Caco-2 (cell line): ENCODE results near the gene HOXB13. TPM values are rescaled to one million over a fixed set of nuclear protein-coding genes. Genes with fewer than 3 reads are reported as not detected.

ENCODE experiments used
- BruUV-seq: library from RNA; stranded (reverse); fragments of 400-500 nt; replicated peaks from 2 replicates; lab custom pipeline; 2021; lab: Mats Ljungman, UMichigan
- CTCF ChIA-PET: fragments of 300-600 bp; sonication (Branson Sonifier 250); formaldehyde crosslinking; loops from one replicate; lab custom pipeline; 2022; ENCODE audit warnings: antibody characterized with exemption; lab: Charles Lee
- POLR2A ChIA-PET: fragments of 300-600 bp; sonication (Branson Sonifier 250); formaldehyde crosslinking; loops from one replicate; lab custom pipeline; 2022; ENCODE audit warnings: antibody characterized with exemption; lab: Charles Lee
- DNase-seq, 2 experiments: peaks; one replicate each; pipeline versions ENCODE4 v3.0.0 to v3.0.0-alpha.2; 2020 to 2022
- H3K27me3 ChIP-seq: replicated peaks from 2 replicates; pipeline ENCODE4 v1.6.0; 2011; ENCODE audit warnings: low read length; ENCODE audit not compliant: control insufficient read depth, insufficient read depth
- H3K36me3 ChIP-seq: 2 replicates; pipeline ENCODE4 v1.5.1; 2011; ENCODE audit warnings: low read length; ENCODE audit not compliant: control insufficient read depth, insufficient read depth
- H3K4me1 ChIP-seq: fragments of 250-450 bp; sonication (Bioruptor Pico); 2 replicates; pipeline ENCODE4 v1.5.1; 2020; ENCODE audit warnings: mild to moderate bottlenecking
- H3K4me3 ChIP-seq: 2 replicates; pipeline ENCODE4 v1.5.1; 2011; ENCODE audit warnings: low read depth, mild to moderate bottlenecking, control low read depth, low read length
- H3K9me3 ChIP-seq: fragments of 250-450 bp; sonication (Bioruptor Pico); 2 replicates; pipeline ENCODE4 v1.5.1; 2020; ENCODE audit warnings: mild to moderate bottlenecking, moderate library complexity
- H3K27ac Mint-ChIP-seq: one replicate; pipeline ENCODE4 v1.8.0; 2022; ENCODE audit warnings: mixed read lengths; ENCODE audit not compliant: unreplicated experiment
- H3K27me3 Mint-ChIP-seq: one replicate; pipeline ENCODE4 v1.8.0; 2022; ENCODE audit warnings: mixed read lengths; ENCODE audit not compliant: insufficient read depth, unreplicated experiment
- H3K36me3 Mint-ChIP-seq: one replicate; pipeline ENCODE4 v1.8.0; 2022; ENCODE audit warnings: mild to moderate bottlenecking, mixed read lengths; ENCODE audit not compliant: insufficient read depth, unreplicated experiment
- H3K4me1 Mint-ChIP-seq: one replicate; pipeline ENCODE4 v1.8.0; 2022; ENCODE audit warnings: low read depth, mixed read lengths; ENCODE audit not compliant: unreplicated experiment
- H3K4me3 Mint-ChIP-seq: one replicate; pipeline ENCODE4 v1.8.0; 2022; ENCODE audit warnings: mild to moderate bottlenecking, moderate library complexity, mixed read lengths; ENCODE audit not compliant: unreplicated experiment
- H3K9me3 Mint-ChIP-seq: one replicate; pipeline ENCODE4 v1.8.0; 2022; ENCODE audit warnings: mixed read lengths; ENCODE audit not compliant: unreplicated experiment
- CTCF ChIP-seq, 2 experiments: fragments of 200-600 bp in 1 of 2; IDR thresholded peaks; 1 replicate in 1 of 2; 2 replicates in 1 of 2; pipeline versions ENCODE4 v1.5.1 to v1.8.0; 2011 to 2022; ENCODE audit warnings: antibody characterized with exemption in 1 of 2, control low read depth in 1 of 2, inconsistent platforms in 1 of 2, low read depth in 1 of 2, low read length in 1 of 2, mild to moderate bottlenecking in 1 of 2, moderate library complexity in 1 of 2; ENCODE audit not compliant: insufficient read depth in 1 of 2, severe bottlenecking in 1 of 2, unreplicated experiment in 1 of 2
- intact Hi-C: fragments of 100-400 bp; cut with micrococcal nuclease; formaldehyde crosslinking; loops from one replicate; pipeline ENCODE4 v1.10.0; 2022; ENCODE audit not compliant: unreplicated experiment
- total RNA-seq: library from RNA; stranded (reverse); gene quantifications from 2 replicates; pipeline ENCODE4 v1.2.3, GENCODE V29; 2022

The HOXB13 gene
- total RNA-seq, 1 experiment from 2014 or later = 4.3 TPM

DNA sequence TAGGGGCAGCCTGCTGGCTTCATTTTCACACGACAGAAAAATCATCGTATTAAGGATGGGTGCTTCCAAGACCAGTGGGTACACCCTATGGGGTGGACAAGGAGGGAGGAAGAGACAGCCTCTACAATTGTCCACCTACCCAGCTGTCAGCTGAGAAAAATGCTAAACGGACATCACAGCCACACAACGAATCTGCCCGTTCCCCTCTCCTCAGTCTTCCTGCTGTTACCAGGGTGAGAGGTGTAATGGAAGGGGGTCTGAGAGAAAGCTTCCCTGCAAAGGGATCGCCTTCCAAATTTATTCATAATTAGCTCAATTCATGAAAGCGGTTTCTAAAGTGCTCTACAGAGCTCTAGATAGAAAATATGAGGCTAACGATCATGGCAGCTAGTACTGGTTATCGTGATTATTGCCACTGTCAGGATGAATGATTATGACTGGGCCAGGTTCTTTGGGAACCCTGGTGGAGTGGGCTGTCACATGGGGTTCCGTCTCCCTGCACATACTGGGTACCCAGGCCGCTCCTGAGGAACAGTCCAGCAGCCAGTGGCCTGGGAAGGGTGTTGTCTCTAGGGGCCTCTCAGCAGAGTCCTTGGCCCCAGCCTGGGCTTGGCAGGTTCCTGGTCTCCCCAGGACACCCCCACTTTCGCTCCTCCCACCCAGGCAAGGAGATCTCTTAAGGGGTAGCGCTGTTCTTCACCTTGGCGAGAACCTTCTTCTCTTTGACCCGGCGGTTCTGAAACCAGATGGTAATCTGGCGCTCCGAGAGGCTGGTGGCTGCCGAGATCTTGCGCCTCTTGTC lies 2.2 kb downstream of the HOXB13 start:
- H3K9me3 Mint-ChIP-seq = no peaks in the 10 kb centered on the region
- peaks cover 27% of the 10 kb centered on the region for H3K4me1 ChIP-seq
- TF ChIP-seq CTCF (IDR thresholded peaks at IDR 0.05; ENCODE audit: insufficient read depth in 1 of 2, low read depth in 1 of 2, low read length in 1 of 2, severe bottlenecking in 1 of 2, unreplicated experiment in 1 of 2) = no peak
- intact Hi-C loops = no loop called here
- H3K36me3 Mint-ChIP-seq = peaks cover 4% of the 10 kb centered on the region
- peak in 1 of 2 experiments; percentile 41 for DNase-seq
- H3K27me3 Mint-ChIP-seq = no peaks in the 10 kb centered on the region
- ChIA-PET CTCF (interaction anchor here (1.2 to 7.4 kb wide), 4 partner anchors 64 to 158 kb away, joined by 3 to 163 read pairs (median 59); no protein-coding TSS in a partner anchor), POLR2A (no interaction called here)
- no peaks in the 10 kb centered on the region for H3K27me3 ChIP-seq
- H3K4me1 Mint-ChIP-seq = peaks cover 6% of the 10 kb centered on the region
- H3K27ac Mint-ChIP-seq = no peak overlapping the region
- H3K4me3 Mint-ChIP-seq = no peak overlapping the region
- H3K9me3 ChIP-seq = no peaks in the 10 kb centered on the region
- no TSS peak for BruUV-seq
- H3K4me3 ChIP-seq = no peak overlapping the region
- H3K36me3 ChIP-seq = no peaks in the 10 kb centered on the region

- CTCF ChIA-PET = interaction anchor here (0.6 to 7.4 kb wide), 17 partner anchors 12 to 167 kb away, joined by 3 to 163 read pairs (median 7); partner anchors contain the start of gene ATP5MC1
- no peak overlapping the region for H3K4me3 Mint-ChIP-seq
- no peaks in the 10 kb centered on the region for H3K27me3 Mint-ChIP-seq
- H3K36me3 Mint-ChIP-seq = peaks cover 4% of the 10 kb centered on the region
- no peak overlapping the region for H3K27ac Mint-ChIP-seq
- peaks cover 27% of the 10 kb centered on the region for H3K4me1 ChIP-seq
- DNase-seq = peak in 1 of 2 experiments; percentile 37
- POLR2A ChIA-PET = interaction anchor here (0.6 kb wide), 1 partner anchor 677 kb away, joined by 3 read pairs; no protein-coding TSS in a partner anchor
- peaks cover 6% of the 10 kb centered on the region for H3K4me1 Mint-ChIP-seq
- no peaks in the 10 kb centered on the region for H3K9me3 Mint-ChIP-seq
- H3K9me3 ChIP-seq = no peaks in the 10 kb centered on the region
- BruUV-seq = no TSS peak
- no peaks in the 10 kb centered on the region for H3K36me3 ChIP-seq
- no peak overlapping the region for H3K4me3 ChIP-seq
- H3K27me3 ChIP-seq = no peaks in the 10 kb centered on the region
- intact Hi-C loops = loop anchor here (2.0 kb wide), 1 partner anchor 55 kb away; no protein-coding TSS in a partner anchor
- no peak for TF ChIP-seq CTCF (IDR thresholded peaks at IDR 0.05; ENCODE audit: insufficient read depth in 1 of 2, low read depth in 1 of 2, low read length in 1 of 2, severe bottlenecking in 1 of 2, unreplicated experiment in 1 of 2)
Observed at GRCh38 chr17:48725288-48726064, 3.1 kb downstream of the HOXB13 start.

- Histone ChIP-seq H3K36me3 (no peaks in the 10 kb centered on the region), H3K27me3 (no peaks in the 10 kb centered on the region), H3K9me3 (no peaks in the 10 kb centered on the region), H3K4me1 (peaks cover 27% of the 10 kb centered on the region), H3K4me3 (no peak overlapping the region)
- H3K4me3 Mint-ChIP-seq = no peak overlapping the region
- peaks cover 6% of the 10 kb centered on the region for H3K4me1 Mint-ChIP-seq
- no peak for TF ChIP-seq CTCF (IDR thresholded peaks at IDR 0.05; ENCODE audit: insufficient read depth in 1 of 2, low read depth in 1 of 2, low read length in 1 of 2, severe bottlenecking in 1 of 2, unreplicated experiment in 1 of 2)
- no peaks in the 10 kb centered on the region for H3K9me3 Mint-ChIP-seq
- H3K36me3 Mint-ChIP-seq = peaks cover 4% of the 10 kb centered on the region
- ChIA-PET CTCF (interaction anchor here (0.5 to 7.4 kb wide), 20 partner anchors 13 to 168 kb away, joined by 3 to 163 read pairs (median 6); partner anchors contain the start of genes ATP5MC1 and TTLL6), POLR2A (interaction anchor here (0.6 kb wide), 1 partner anchor 676 kb away, joined by 3 read pairs; no protein-coding TSS in a partner anchor)
- intact Hi-C loops = loop anchor here (2.0 kb wide), 1 partner anchor 54 kb away; no protein-coding TSS in a partner anchor
- no peaks in the 10 kb centered on the region for H3K27me3 Mint-ChIP-seq
- BruUV-seq = no TSS peak
- no peak overlapping the region for H3K27ac Mint-ChIP-seq
- DNase-seq = peak in 1 of 2 experiments; percentile 35
Observed at GRCh38 chr17:48725004-48725287, 3.6 kb downstream of the HOXB13 start.
